ENCODE data around the gene ARSG. TPM values are rescaled to one million over a fixed set of nuclear protein-coding genes. Genes with fewer than 3 reads are reported as not detected.
"Not testable (repeated sequence)": the region's sequence is repeated elsewhere in the genome, so short reads cannot be mapped to it uniquely, and the experiment has no call there.

Gene ARSG
- total and polyA plus RNA-seq, 3 experiments from 2014 or later: 7.0 to 9.5 (median 7.7) TPM

GRCh38 chr17:68325961-68326360, 34.7 kb downstream of the ARSG start:
- H3K27ac Mint-ChIP-seq: peak overlapping the region in 1 of 8 donors; percentile 77
- no peak overlapping the region for H3K4me3 Mint-ChIP-seq
- H3K36me3 Mint-ChIP-seq: peaks cover 0 to 6% (median 2%) of the 10 kb centered on the region in 3 donors
- no peak for DNase-seq
- ChIA-PET POLR2A (no interaction called here), CTCF (interaction anchor here (1.1 kb wide), 1 partner anchor 51 kb away, joined by 3 read pairs; no protein-coding TSS in a partner anchor)
- H3K27me3 ChIP-seq (ENCODE audit: insufficient read depth, low read length, poor library complexity, severe bottlenecking): no peaks in the 10 kb centered on the region
- no peaks in the 10 kb centered on the region for H3K36me3 ChIP-seq (ENCODE audit: insufficient read depth, low read length)
- no peak overlapping the region for H3K27ac ChIP-seq (ENCODE audit: low read depth, low read length)
- H3K4me1 ChIP-seq (ENCODE audit: insufficient read depth, low read length): peaks cover 8% of the 10 kb centered on the region
- H3K27me3 Mint-ChIP-seq: peaks cover 0 to 2% of the 10 kb centered on the region in 2 donors
- H3K9me3 Mint-ChIP-seq: peaks cover 0 to 9% (median 5%) of the 10 kb centered on the region in 5 donors
- peaks cover 15 to 32% (median 25%) of the 10 kb centered on the region in 3 donors for H3K4me1 Mint-ChIP-seq
- H3K4me3 ChIP-seq (ENCODE audit: low read length): no peak overlapping the region
- H3K9me3 ChIP-seq (ENCODE audit: low read length): no peaks in the 10 kb centered on the region

GRCh38 chr17:68326681-68327080, 35.4 kb downstream of the ARSG start:
- Histone ChIP-seq H3K4me3 (ENCODE audit: low read length) (no peak overlapping the region), H3K36me3 (ENCODE audit: insufficient read depth, low read length) (no peaks in the 10 kb centered on the region), H3K4me1 (ENCODE audit: insufficient read depth, low read length) (peaks cover 8% of the 10 kb centered on the region), H3K9me3 (ENCODE audit: low read length) (peaks cover 2% of the 10 kb centered on the region), H3K27me3 (ENCODE audit: insufficient read depth, low read length, poor library complexity, severe bottlenecking) (no peaks in the 10 kb centered on the region), H3K27ac (ENCODE audit: low read depth, low read length) (no peak overlapping the region)
- ChIA-PET CTCF (no interaction called here), POLR2A (no interaction called here)
- Mint-ChIP-seq H3K27ac (peak overlapping the region in 2 of 8 donors; percentile 38 to 52), H3K4me1 (peaks cover 15 to 30% (median 25%) of the 10 kb centered on the region in 3 donors), H3K9me3 (peaks cover 0 to 15% (median 8%) of the 10 kb centered on the region in 5 donors), H3K4me3 (no peak overlapping the region), H3K27me3 (peaks cover 0 to 2% of the 10 kb centered on the region in 2 donors), H3K36me3 (peaks cover 0 to 5% (median 2%) of the 10 kb centered on the region in 3 donors)
- DNase-seq: no peak

- peaks cover 15 to 29% (median 25%) of the 10 kb centered on the region in 3 donors for H3K4me1 Mint-ChIP-seq
- peak overlapping the region in 2 of 8 donors; percentile 66 to 79 for H3K27ac Mint-ChIP-seq
- peaks cover 8% of the 10 kb centered on the region for H3K9me3 ChIP-seq (ENCODE audit: low read length)
- H3K27me3 ChIP-seq (ENCODE audit: insufficient read depth, low read length, poor library complexity, severe bottlenecking): no peaks in the 10 kb centered on the region
- POLR2A ChIA-PET: interaction anchor here (0.6 kb wide), 1 partner anchor 988 kb away, joined by 6 read pairs; no protein-coding TSS in a partner anchor
- CTCF ChIA-PET: interaction anchor here (1.3 kb wide), 2 partner anchors 16 to 31 kb away, joined by 3 to 6 read pairs; no protein-coding TSS in a partner anchor
- H3K9me3 Mint-ChIP-seq: peaks cover 4 to 22% (median 16%) of the 10 kb centered on the region in 5 donors
- H3K27me3 Mint-ChIP-seq: peaks cover 0 to 2% of the 10 kb centered on the region in 2 donors
- no peak overlapping the region for H3K27ac ChIP-seq (ENCODE audit: low read depth, low read length)
- H3K4me3 ChIP-seq (ENCODE audit: low read length): no peak overlapping the region
- peaks cover 8% of the 10 kb centered on the region for H3K4me1 ChIP-seq (ENCODE audit: insufficient read depth, low read length)
- DNase-seq: no peak
- H3K4me3 Mint-ChIP-seq: no peak overlapping the region
- H3K36me3 Mint-ChIP-seq: peaks cover 2 to 12% (median 4%) of the 10 kb centered on the region in 3 donors
- no peaks in the 10 kb centered on the region for H3K36me3 ChIP-seq (ENCODE audit: insufficient read depth, low read length)
Observed at GRCh38 chr17:68327823-68328557, 36.7 kb downstream of the ARSG start.

GRCh38 chr17:68328676-68329075, 37.4 kb downstream of the ARSG start:
- Histone ChIP-seq H3K9me3 (ENCODE audit: low read length) (peaks cover 8% of the 10 kb centered on the region), H3K4me3 (ENCODE audit: low read length) (no peak overlapping the region), H3K36me3 (ENCODE audit: insufficient read depth, low read length) (no peaks in the 10 kb centered on the region), H3K4me1 (ENCODE audit: insufficient read depth, low read length) (peaks cover 8% of the 10 kb centered on the region), H3K27ac (ENCODE audit: low read depth, low read length) (no peak overlapping the region), H3K27me3 (ENCODE audit: insufficient read depth, low read length, poor library complexity, severe bottlenecking) (no peaks in the 10 kb centered on the region)
- CTCF ChIA-PET: interaction anchor here (1.3 to 1.6 kb wide), 3 partner anchors 15 to 32 kb away, joined by 3 to 6 read pairs (median 5); no protein-coding TSS in a partner anchor
- DNase-seq: no peak
- H3K9me3 Mint-ChIP-seq: peaks cover 4 to 22% (median 16%) of the 10 kb centered on the region in 5 donors
- peak overlapping the region in 1 of 8 donors; percentile 52 for H3K27ac Mint-ChIP-seq
- no peak overlapping the region for H3K4me3 Mint-ChIP-seq
- H3K4me1 Mint-ChIP-seq: peaks cover 13 to 29% (median 20%) of the 10 kb centered on the region in 3 donors
- POLR2A ChIA-PET: interaction anchor here (0.6 kb wide), 1 partner anchor 988 kb away, joined by 6 read pairs; no protein-coding TSS in a partner anchor
- H3K36me3 Mint-ChIP-seq: peaks cover 2 to 12% (median 4%) of the 10 kb centered on the region in 3 donors
- peaks cover 0 to 2% of the 10 kb centered on the region in 2 donors for H3K27me3 Mint-ChIP-seq

- ChIA-PET CTCF (interaction anchor here (1.1 to 1.6 kb wide), 4 partner anchors 15 to 23 kb away, joined by 3 to 5 read pairs (median 4); no protein-coding TSS in a partner anchor), POLR2A (no interaction called here)
- peaks cover 9 to 25% (median 15%) of the 10 kb centered on the region in 3 donors for H3K4me1 Mint-ChIP-seq
- H3K4me3 Mint-ChIP-seq: no peak overlapping the region
- H3K36me3 Mint-ChIP-seq: peaks cover 2 to 12% (median 4%) of the 10 kb centered on the region in 3 donors
- H3K27me3 Mint-ChIP-seq: peaks cover 0 to 2% of the 10 kb centered on the region in 2 donors
- Histone ChIP-seq H3K4me3 (ENCODE audit: low read length) (no peak overlapping the region), H3K27me3 (ENCODE audit: insufficient read depth, low read length, poor library complexity, severe bottlenecking) (no peaks in the 10 kb centered on the region), H3K4me1 (ENCODE audit: insufficient read depth, low read length) (peaks cover 2% of the 10 kb centered on the region), H3K27ac (ENCODE audit: low read depth, low read length) (no peak overlapping the region), H3K9me3 (ENCODE audit: low read length) (peaks cover 8% of the 10 kb centered on the region), H3K36me3 (ENCODE audit: insufficient read depth, low read length) (no peaks in the 10 kb centered on the region)
- DNase-seq: no peak
- H3K27ac Mint-ChIP-seq: no peak overlapping the region
- H3K9me3 Mint-ChIP-seq: peaks cover 4 to 22% (median 16%) of the 10 kb centered on the region in 5 donors
Observed at GRCh38 chr17:68329331-68329730, 38.0 kb downstream of the ARSG start.

GRCh38 chr17:68331932-68332331, 40.6 kb downstream of the ARSG start:
- H3K27ac ChIP-seq (ENCODE audit: low read depth, low read length); H3K36me3 ChIP-seq (ENCODE audit: insufficient read depth, low read length); H3K9me3 ChIP-seq (ENCODE audit: low read length); CTCF ChIA-PET; POLR2A ChIA-PET; H3K27me3 Mint-ChIP-seq; DNase-seq; H3K27me3 ChIP-seq (ENCODE audit: insufficient read depth, low read length, poor library complexity, severe bottlenecking); H3K4me1 ChIP-seq (ENCODE audit: insufficient read depth, low read length); H3K4me3 Mint-ChIP-seq; H3K4me3 ChIP-seq (ENCODE audit: low read length): not testable (repeated sequence)
- Mint-ChIP-seq H3K36me3 (peaks cover 2 to 12% (median 7%) of the 10 kb centered on the region in 3 donors), H3K9me3 (peaks cover 4 to 22% (median 16%) of the 10 kb centered on the region in 5 donors), H3K4me1 (peaks cover 5 to 16% (median 6%) of the 10 kb centered on the region in 3 donors), H3K27ac (peak overlapping the region in 1 of 8 donors; percentile 46)

GRCh38 chr17:68334393-68334792, 43.1 kb downstream of the ARSG start:
- Mint-ChIP-seq H3K27ac (no peak overlapping the region), H3K9me3 (peaks cover 2 to 22% (median 16%) of the 10 kb centered on the region in 5 donors), H3K36me3 (peaks cover 2 to 12% (median 7%) of the 10 kb centered on the region in 3 donors), H3K27me3 (no peaks in the 10 kb centered on the region), H3K4me3 (no peak overlapping the region), H3K4me1 (peaks cover 2 to 7% (median 2%) of the 10 kb centered on the region in 3 donors)
- Histone ChIP-seq H3K27me3 (ENCODE audit: insufficient read depth, low read length, poor library complexity, severe bottlenecking) (no peaks in the 10 kb centered on the region), H3K9me3 (ENCODE audit: low read length) (peaks cover 8% of the 10 kb centered on the region), H3K36me3 (ENCODE audit: insufficient read depth, low read length) (no peaks in the 10 kb centered on the region), H3K4me1 (ENCODE audit: insufficient read depth, low read length) (no peaks in the 10 kb centered on the region), H3K27ac (ENCODE audit: low read depth, low read length) (no peak overlapping the region), H3K4me3 (ENCODE audit: low read length) (no peak overlapping the region)
- POLR2A ChIA-PET: no interaction called here
- CTCF ChIA-PET: interaction anchor here (1.5 kb wide), 1 partner anchor 10 kb away, joined by 4 read pairs; no protein-coding TSS in a partner anchor
- DNase-seq: no peak

GRCh38 chr17:68341482-68341881, 50.2 kb downstream of the ARSG start:
- H3K4me3 ChIP-seq (ENCODE audit: low read length): no peak overlapping the region
- CTCF ChIA-PET: no interaction called here
- peak overlapping the region in 2 of 8 donors; percentile 8 to 30 for H3K27ac Mint-ChIP-seq
- no peaks in the 10 kb centered on the region for H3K27me3 ChIP-seq (ENCODE audit: insufficient read depth, low read length, poor library complexity, severe bottlenecking)
- peaks cover 0 to 3% of the 10 kb centered on the region in 2 donors for H3K27me3 Mint-ChIP-seq
- H3K36me3 ChIP-seq (ENCODE audit: insufficient read depth, low read length): no peaks in the 10 kb centered on the region
- no peak overlapping the region for H3K4me3 Mint-ChIP-seq
- H3K4me1 Mint-ChIP-seq: peaks cover 39 to 58% (median 45%) of the 10 kb centered on the region in 3 donors
- POLR2A ChIA-PET: interaction anchor here (0.7 kb wide), 1 partner anchor 14 kb away, joined by 3 read pairs; no protein-coding TSS in a partner anchor
- no peaks in the 10 kb centered on the region for H3K9me3 ChIP-seq (ENCODE audit: low read length)
- no peaks in the 10 kb centered on the region for H3K36me3 Mint-ChIP-seq
- DNase-seq: no peak
- H3K4me1 ChIP-seq (ENCODE audit: insufficient read depth, low read length): peaks cover 32% of the 10 kb centered on the region
- no peak overlapping the region for H3K27ac ChIP-seq (ENCODE audit: low read depth, low read length)
- no peaks in the 10 kb centered on the region for H3K9me3 Mint-ChIP-seq
